Peyer's patch (tissue), 4 donors: Measurements from ENCODE around the gene PPP1R16B. TPM values are rescaled to one million over a fixed set of nuclear protein-coding genes. Genes with fewer than 3 reads are reported as not detected.
"Not testable (repeated sequence)": the region's sequence is repeated elsewhere in the genome, so short reads cannot be mapped to it uniquely, and the experiment has no call there.

Source experiments
- DNase-seq, 3 donors: peaks; one replicate each; pipeline ENCODE4 v3.0.0-alpha.2; 2017 to 2019
- H3K27ac ChIP-seq, 4 donors: fragments of 200-600 bp; sonication (generic); one replicate each; pipeline ENCODE4 v1.5.1; 2016 to 2019
- H3K27me3 ChIP-seq, 2 donors: fragments of 200-600 bp; sonication (generic); one replicate each; pipeline ENCODE4 v1.5.1; 2019
- H3K36me3 ChIP-seq, 3 donors: fragments of 200-600 bp; sonication (generic); one replicate each; pipeline ENCODE4 v1.5.1; 2016 to 2019
- H3K4me1 ChIP-seq, 4 donors: fragments of 200-600 bp; sonication (generic); one replicate each; pipeline ENCODE4 v1.5.1; 2016 to 2019
- H3K4me3 ChIP-seq, 4 donors: fragments of 200-600 bp; sonication (generic); 1 replicate in 3 of 4; 2 replicates in 1 of 4; pipeline ENCODE4 v1.5.1; 2016 to 2019; ENCODE audit warnings: mild to moderate bottlenecking in 1 of 4
- H3K9me3 ChIP-seq, 4 donors: fragments of 200-600 bp; sonication (generic); one replicate each; pipeline ENCODE4 v1.5.1; 2016 to 2019; ENCODE audit warnings: mild to moderate bottlenecking in 1 of 4
- CTCF ChIP-seq, 6 experiments: fragments of 450-650 bp in 4 of 6; fragments of 200-600 bp in 2 of 6; sonication (generic) in 1 of 6; IDR thresholded peaks; one replicate each; pipeline ENCODE4 v1.5.1; 2017 to 2019; ENCODE audit warnings: antibody characterized with exemption in 6 of 6, mild to moderate bottlenecking in 3 of 6, moderate library complexity in 1 of 6
- POLR2A ChIP-seq, 2 donors: fragments of 450-650 bp; IDR thresholded peaks; one replicate each; pipeline ENCODE4 v1.5.1; 2017; ENCODE audit warnings: antibody characterized with exemption in 2 of 2, mild to moderate bottlenecking in 2 of 2, moderate library complexity in 2 of 2
- total RNA-seq, 4 donors: library from RNA; depleted of rRNA; stranded (reverse); fragments of >200 nt; gene quantifications; one replicate each; pipeline ENCODE4 v1.1.0, GENCODE V29; 2016

The PPP1R16B gene
- total RNA-seq, 4 donors from 2014 or later, result 3.2 to 41.3 (median 7.2) TPM

GRCh38 chr20:38812182-38812581 is 6.7 kb downstream of the PPP1R16B start:
- Histone ChIP-seq H3K9me3 (no peaks in the 10 kb centered on the region), H3K36me3 (no peaks in the 10 kb centered on the region), H3K4me1 (peaks cover 0 to 47% (median 21%) of the 10 kb centered on the region in 4 donors), H3K4me3 (no peak overlapping the region), H3K27me3 (no peaks in the 10 kb centered on the region), H3K27ac (peak overlapping the region in 1 of 4 donors; percentile 51)
- TF ChIP-seq CTCF (IDR thresholded peaks at IDR 0.05) (no peak), POLR2A (IDR thresholded peaks at IDR 0.05) (no peak)
- no peak for DNase-seq

- no peaks in the 10 kb centered on the region for H3K27me3 ChIP-seq
- peak overlapping the region in 1 of 4 donors; percentile 51 for H3K27ac ChIP-seq
- DNase-seq, result no peak
- H3K36me3 ChIP-seq, result no peaks in the 10 kb centered on the region
- TF ChIP-seq CTCF (IDR thresholded peaks at IDR 0.05) (no peak), POLR2A (IDR thresholded peaks at IDR 0.05) (no peak)
- H3K4me3 ChIP-seq, result no peak overlapping the region
- H3K4me1 ChIP-seq, result peaks cover 0 to 42% (median 18%) of the 10 kb centered on the region in 4 donors
- H3K9me3 ChIP-seq, result no peaks in the 10 kb centered on the region
These were observed 7.4 kb downstream of the PPP1R16B start for GRCh38 chr20:38812709-38813573.

GRCh38 chr20:38813574-38813962 is 8.1 kb downstream of the PPP1R16B start:
- peaks cover 0 to 36% (median 15%) of the 10 kb centered on the region in 4 donors for H3K4me1 ChIP-seq
- not testable (repeated sequence) for H3K36me3 ChIP-seq, H3K27me3 ChIP-seq, H3K4me3 ChIP-seq, H3K9me3 ChIP-seq
- peak in 1 of 3 donors; percentile 33 for DNase-seq
- peak overlapping the region in 1 of 4 donors; percentile 51 for H3K27ac ChIP-seq

- H3K9me3 ChIP-seq, result no peaks in the 10 kb centered on the region
- peaks cover 0 to 26% (median 10%) of the 10 kb centered on the region in 4 donors for H3K4me1 ChIP-seq
- no peaks in the 10 kb centered on the region for H3K36me3 ChIP-seq
- DNase-seq, result no peak
- no peak for TF ChIP-seq CTCF (IDR thresholded peaks at IDR 0.05)
- no peak for TF ChIP-seq POLR2A (IDR thresholded peaks at IDR 0.05)
- no peak overlapping the region for H3K27ac ChIP-seq
- H3K4me3 ChIP-seq, result no peak overlapping the region
- H3K27me3 ChIP-seq, result no peaks in the 10 kb centered on the region
These were observed 9.9 kb downstream of the PPP1R16B start for GRCh38 chr20:38815446-38815845.

GRCh38 chr20:38818113-38819065 is 12.9 kb downstream of the PPP1R16B start:
- H3K4me1 ChIP-seq, result no peaks in the 10 kb centered on the region
- no peaks in the 10 kb centered on the region for H3K27me3 ChIP-seq
- peak overlapping the region in 1 of 4 donors; percentile 25 for H3K27ac ChIP-seq
- H3K4me3 ChIP-seq, result no peak overlapping the region
- peak in 2 of 3 donors; percentile 11 to 13 for DNase-seq
- no peaks in the 10 kb centered on the region for H3K9me3 ChIP-seq
- TF ChIP-seq POLR2A (IDR thresholded peaks at IDR 0.05), result no peak
- no peak for TF ChIP-seq CTCF (IDR thresholded peaks at IDR 0.05)
- no peaks in the 10 kb centered on the region for H3K36me3 ChIP-seq
